SK-N-SH treated with all-trans-retinoic acid at 6 μM for 48 hours (cell line): ENCODE measurements around the gene VMAC.

Experiments
- ATAC-seq: fragments of 200-7000 bp; cut with Tn5 transposase; 3 replicates; pipeline ENCODE4 v1.9.1; 2020; ENCODE audit warnings: mild to moderate bottlenecking, moderate library complexity
- ARNTL ChIP-seq: fragments of 450-650 bp; formaldehyde crosslinking; IDR thresholded peaks from 2 replicates; pipeline ENCODE4 v1.5.0; 2020; ENCODE audit warnings: low read depth, mild to moderate bottlenecking, moderate library complexity, borderline replicate concordance
- BACH2 ChIP-seq: fragments of 250-450 bp; sonication (Bioruptor Pico); IDR thresholded peaks from 2 replicates; pipeline ENCODE4 v1.9.0; 2021; ENCODE audit warnings: mild to moderate bottlenecking, borderline replicate concordance
- CREB5 ChIP-seq: fragments of 250-450 bp; sonication (Bioruptor Pico); IDR thresholded peaks from 2 replicates; pipeline ENCODE4 v1.5.1; 2020; ENCODE audit warnings: low read depth, mild to moderate bottlenecking, moderate library complexity
- CSDC2 ChIP-seq: fragments of 250-450 bp; sonication (Bioruptor Pico); IDR thresholded peaks from 2 replicates; pipeline ENCODE4 v1.5.0; 2020; ENCODE audit warnings: mild to moderate bottlenecking, moderate library complexity
- CSRNP3 ChIP-seq: fragments of 250-450 bp; sonication (Bioruptor Pico); IDR thresholded peaks from 2 replicates; pipeline ENCODE4 v1.5.1; 2021; ENCODE audit warnings: mild to moderate bottlenecking, moderate library complexity
- ESRRG ChIP-seq: fragments of 250-450 bp; sonication (Bioruptor Pico); IDR thresholded peaks from 2 replicates; pipeline ENCODE4 v1.6.1; 2021; ENCODE audit warnings: mild to moderate bottlenecking
- GLIS3 ChIP-seq: fragments of 250-450 bp; sonication (Bioruptor Pico); IDR thresholded peaks from 2 replicates; pipeline ENCODE4 v1.5.0; 2020; ENCODE audit warnings: mild to moderate bottlenecking, moderate library complexity
- ISL1 ChIP-seq: fragments of 250-450 bp; sonication (Bioruptor Pico); IDR thresholded peaks from 2 replicates; pipeline ENCODE4 v2.1.2; 2022; ENCODE audit warnings: mild to moderate bottlenecking, moderate library complexity
- OSR1 ChIP-seq: fragments of 250-450 bp; sonication (Bioruptor Pico); IDR thresholded peaks from 2 replicates; pipeline ENCODE4 v1.8.0; 2022; ENCODE audit warnings: moderate library complexity, mild to moderate bottlenecking, inconsistent platforms
- PATZ1 ChIP-seq: fragments of 250-450 bp; sonication (Bioruptor Pico); IDR thresholded peaks from 2 replicates; pipeline ENCODE4 v1.8.0; 2020; ENCODE audit warnings: mild to moderate bottlenecking, moderate library complexity, borderline replicate concordance
- PPARA ChIP-seq: fragments of 250-450 bp; sonication (Bioruptor Pico); IDR thresholded peaks from 2 replicates; pipeline ENCODE4 v1.5.0; 2020; ENCODE audit warnings: mild to moderate bottlenecking, borderline replicate concordance
- RARB ChIP-seq: fragments of 250-450 bp; sonication (Bioruptor Pico); IDR thresholded peaks from 2 replicates; pipeline ENCODE4 v1.8.0; 2021; ENCODE audit warnings: mild to moderate bottlenecking, moderate library complexity
- SNAI2 ChIP-seq: fragments of 250-450 bp; sonication (Bioruptor Pico); IDR thresholded peaks from 2 replicates; pipeline ENCODE4 v1.5.0; 2020; ENCODE audit warnings: mild to moderate bottlenecking, moderate library complexity
- TCF4 ChIP-seq: fragments of 250-450 bp; sonication (Bioruptor Pico); IDR thresholded peaks from 2 replicates; pipeline ENCODE4 v1.8.0; 2021; ENCODE audit warnings: mild to moderate bottlenecking, moderate library complexity, borderline replicate concordance
- TOX ChIP-seq: fragments of 250-450 bp; sonication (Bioruptor Pico); IDR thresholded peaks from 2 replicates; pipeline ENCODE4 v1.8.0; 2021; ENCODE audit warnings: mild to moderate bottlenecking, moderate library complexity, borderline replicate concordance
- ZC3H10 ChIP-seq: fragments of 250-450 bp; sonication (Bioruptor Pico); IDR thresholded peaks from 2 replicates; pipeline ENCODE4 v1.5.1; 2021; ENCODE audit warnings: mild to moderate bottlenecking, moderate library complexity
- ZFP30 ChIP-seq: fragments of 450-650 bp; formaldehyde crosslinking; IDR thresholded peaks from 2 replicates; pipeline ENCODE4 v1.5.0; 2022; ENCODE audit warnings: mild to moderate bottlenecking, moderate library complexity
- ZNF565 ChIP-seq: fragments of 450-650 bp; formaldehyde crosslinking; conservative IDR thresholded peaks from 2 replicates; pipeline ENCODE4 v1.5.0; 2020; ENCODE audit warnings: low read depth, mild to moderate bottlenecking, moderate library complexity
- ZNF70 ChIP-seq: fragments of 450-650 bp; formaldehyde crosslinking; IDR thresholded peaks from 2 replicates; pipeline ENCODE4 v1.5.0; 2020; ENCODE audit warnings: mild to moderate bottlenecking, moderate library complexity
- ZNF8 ChIP-seq: fragments of 450-650 bp; formaldehyde crosslinking; IDR thresholded peaks from 2 replicates; pipeline ENCODE4 v1.5.0; 2020; ENCODE audit warnings: mild to moderate bottlenecking, moderate library complexity

Gene VMAC

GRCh38 chr19:5914358-5914774, 9.7 kb downstream of the VMAC start:
- peak; percentile 10 for ATAC-seq
- TF ChIP-seq PATZ1 (CRISPR knock-in tag) = no peak
- TF ChIP-seq ZNF565 = no peak
- TF ChIP-seq OSR1 (CRISPR knock-in tag) = no peak
- TF ChIP-seq CREB5 = no peak

- TF ChIP-seq PATZ1 (CRISPR knock-in tag) (no peak), GLIS3 (CRISPR knock-in tag) (no peak), ZC3H10 (CRISPR knock-in tag) (no peak), CSRNP3 (CRISPR knock-in tag) (no peak), ZNF8 (CRISPR knock-in tag) (no peak), OSR1 (CRISPR knock-in tag) (no peak), SNAI2 (CRISPR knock-in tag) (no peak), RARB (CRISPR knock-in tag) (no peak), ARNTL (CRISPR knock-in tag) (no peak), ISL1 (CRISPR knock-in tag) (no peak), ZNF70 (CRISPR knock-in tag) (no peak), BACH2 (CRISPR knock-in tag) (no peak), TCF4 (CRISPR knock-in tag) (no peak), ESRRG (no peak), CREB5 (no peak)
- TF ChIP-seq, all 23 proteins: peak for 0
Observed at GRCh38 chr19:5914946-5915781, 10.5 kb downstream of the VMAC start.

GRCh38 chr19:5915782-5916165, 11.1 kb downstream of the VMAC start:
- TF ChIP-seq ZFP30 (no peak), BACH2 (CRISPR knock-in tag) (no peak), ZNF8 (CRISPR knock-in tag) (no peak), OSR1 (CRISPR knock-in tag) (no peak), ISL1 (CRISPR knock-in tag) (no peak), ESRRG (no peak), CSDC2 (CRISPR knock-in tag) (no peak), TOX (CRISPR knock-in tag) (no peak), ARNTL (CRISPR knock-in tag) (no peak), TCF4 (CRISPR knock-in tag) (no peak), PPARA (CRISPR knock-in tag) (no peak), ZC3H10 (CRISPR knock-in tag) (no peak)
- no peak for ATAC-seq

More at GRCh38 chr19:5914946-5915781, 10.5 kb downstream of the VMAC start:
- no peak for ATAC-seq
